ENCODE results near the gene G6PC3.

- TF ChIP-seq MAX (IDR thresholded peaks at IDR 0.05; ENCODE audit: insufficient read depth, insufficient read length) (no peak), POLR2A (IDR thresholded peaks at IDR 0.05; ENCODE audit: low read depth, low read length) (no peak), CTCF (IDR thresholded peaks at IDR 0.05; ENCODE audit: extremely low read depth in 1 of 2, insufficient read depth in 1 of 2, low read depth in 1 of 2, low read length in 2 of 2) (no peak), GATA2 (IDR thresholded peaks at IDR 0.05; ENCODE audit: insufficient read depth, insufficient read length, low read depth, low read length) (no peak), POLR2AphosphoS5 (IDR thresholded peaks at IDR 0.05; ENCODE audit: insufficient read depth, low read depth, low read length) (no peak), JUN (IDR thresholded peaks at IDR 0.05; ENCODE audit: borderline replicate concordance, insufficient read depth, insufficient read length, low read depth) (no peak), EZH2 (IDR thresholded peaks at IDR 0.05; ENCODE audit: borderline replicate concordance, low read depth, low read length, severe bottlenecking) (no peak), MYC (IDR thresholded peaks at IDR 0.05; ENCODE audit: low read depth, low read length) (no peak)
These were observed 41.2 kb downstream of the G6PC3 start for GRCh38 chr17:44111777-44112176.

Measured in endothelial cell of umbilical vein (primary cell).